G401.6 (cell line): Measurements from ENCODE around the gene C1RL.

Experiments used
- FAIRE-seq: peaks from 2 replicates; lab custom pipeline; 2012; peaks lifted over from hg19 to GRCh38; lab: Jason Lieb, UNC

The C1RL gene

DNA sequence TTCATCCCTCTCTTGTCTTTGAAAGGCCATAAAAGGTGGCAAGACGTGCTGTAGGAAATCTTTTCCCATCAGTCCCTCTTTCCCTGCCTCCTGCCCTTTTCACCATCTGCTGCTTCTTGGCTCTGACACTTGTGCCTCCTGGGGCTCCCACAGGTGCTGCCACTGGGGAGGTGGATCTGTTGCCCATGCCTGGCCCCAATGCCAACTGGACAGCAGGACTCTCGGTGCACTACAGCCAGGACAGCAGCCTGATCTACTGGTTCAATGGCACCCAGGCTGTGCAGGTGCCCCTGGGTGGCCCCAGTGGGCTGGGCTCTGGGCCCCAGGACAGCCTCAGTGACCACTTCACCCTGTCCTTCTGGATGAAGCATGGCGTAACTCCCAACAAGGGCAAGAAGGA, 27.7 kb upstream of the C1RL start:
- FAIRE-seq = no peak

DNA sequence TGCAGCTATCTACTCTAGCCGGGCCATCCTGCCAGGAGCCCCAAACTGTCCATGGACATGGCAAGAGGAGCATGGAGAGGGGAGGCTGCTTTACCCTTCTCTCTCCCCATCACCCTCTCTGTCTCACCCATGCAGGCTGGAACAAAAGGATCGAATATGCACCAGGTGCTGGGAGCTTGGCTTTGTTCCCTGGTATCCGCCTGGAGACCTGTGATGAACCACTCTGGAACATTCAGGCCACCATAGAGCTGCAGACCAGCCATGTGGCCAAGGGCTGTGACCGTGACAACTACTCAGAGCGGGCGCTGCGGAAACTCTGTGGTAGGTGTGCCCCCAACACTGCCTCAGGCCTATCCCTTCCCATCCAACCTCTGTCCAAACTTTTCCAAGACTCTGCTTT, 27.1 kb upstream of the C1RL start:
- no peak for FAIRE-seq

DNA sequence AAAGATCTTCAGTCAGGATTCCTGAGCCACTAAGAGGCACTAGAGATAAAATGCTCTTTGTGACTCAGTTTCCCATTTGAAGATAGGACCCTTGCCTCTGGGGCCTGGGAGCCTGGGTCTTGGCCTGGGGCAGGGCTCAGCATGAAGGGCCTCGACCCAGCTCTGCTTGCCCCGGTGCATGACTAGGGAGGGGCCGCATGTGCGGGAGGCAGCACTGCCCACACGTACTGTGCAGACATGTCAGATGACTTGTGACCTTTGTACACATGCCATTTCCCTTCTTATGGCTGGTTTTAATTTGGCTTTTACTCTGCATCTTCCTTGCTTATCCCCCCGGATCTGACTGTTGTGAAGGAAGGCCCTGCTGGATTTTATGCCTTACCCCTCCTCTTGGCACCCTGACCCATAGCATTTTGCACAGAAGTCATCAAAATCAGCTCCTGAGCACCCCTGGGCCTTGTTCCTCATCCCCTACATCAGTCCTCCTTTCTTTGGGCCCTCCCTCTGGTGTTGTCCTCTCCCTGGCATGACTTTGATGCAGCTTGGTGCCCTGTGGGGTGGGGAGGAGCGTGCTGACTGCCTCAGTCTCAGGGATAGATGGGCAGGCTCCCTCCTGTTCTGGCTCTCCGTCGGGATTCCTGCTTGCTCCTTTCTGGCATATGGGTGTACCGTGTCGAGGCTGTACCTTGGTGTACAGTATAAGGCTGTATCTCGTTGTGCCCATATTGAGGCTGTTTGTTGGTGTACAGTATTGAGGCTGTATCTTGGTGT, 25.6 kb upstream of the C1RL start:
- no peak for FAIRE-seq

DNA sequence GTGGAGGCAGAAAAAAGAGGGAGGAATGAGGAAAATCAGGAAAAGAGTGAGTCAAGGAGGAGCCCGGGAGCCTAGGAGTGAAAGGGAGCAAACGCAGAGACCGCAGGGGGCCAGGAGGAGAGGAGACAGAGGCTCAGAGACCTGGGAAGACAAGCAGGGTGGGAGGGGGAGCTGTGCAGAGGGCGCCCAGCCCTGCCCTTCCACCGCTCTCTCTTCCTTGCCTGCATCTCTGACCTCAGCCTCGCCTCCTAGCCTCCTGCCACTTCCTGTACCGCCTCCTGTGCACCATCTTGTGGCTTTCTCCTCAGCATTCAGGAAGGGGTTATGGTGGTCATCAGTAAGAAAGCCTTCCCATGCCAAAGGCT, 22.5 kb upstream of the C1RL start:
- no peak for FAIRE-seq

DNA sequence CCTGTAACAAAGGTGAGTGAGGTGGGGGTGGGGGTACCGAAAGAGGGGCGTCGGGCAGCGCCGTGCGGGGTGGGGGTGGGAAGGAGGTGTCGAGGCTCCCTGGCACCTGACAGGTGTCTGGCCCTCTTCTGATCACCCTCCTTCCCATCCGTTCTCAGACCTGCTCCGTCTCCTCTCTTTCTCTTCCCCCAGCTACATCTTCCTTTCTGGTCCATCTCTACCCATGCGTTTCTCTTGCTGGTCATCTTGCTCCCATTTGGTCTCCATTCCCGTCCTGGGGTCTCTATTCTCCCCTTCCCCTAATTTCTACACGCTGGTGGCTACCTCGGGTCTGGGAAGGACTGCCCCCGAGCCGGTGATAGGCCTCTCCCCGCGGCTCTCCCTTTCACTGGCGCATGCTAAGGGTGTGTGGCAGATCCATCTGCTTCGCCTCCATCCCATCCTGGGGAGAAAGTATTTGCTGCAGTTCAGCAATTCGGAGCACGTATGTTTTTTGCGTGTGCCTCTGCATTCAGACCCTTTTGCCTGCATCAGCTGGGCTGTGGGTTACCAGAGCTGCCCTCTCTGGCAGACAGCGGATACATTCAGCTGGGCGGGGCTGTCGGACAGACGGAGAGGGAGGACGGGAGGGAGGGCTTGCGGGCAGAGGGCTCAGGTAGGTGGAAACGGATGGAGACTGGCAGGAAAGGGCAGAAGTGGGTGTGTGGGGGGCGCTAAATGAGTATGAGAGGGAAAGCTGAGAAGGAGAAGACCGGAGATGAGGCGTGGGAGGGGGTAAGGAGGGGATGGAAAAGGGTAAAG, 21.9 kb upstream of the C1RL start:
- no peak for FAIRE-seq

DNA sequence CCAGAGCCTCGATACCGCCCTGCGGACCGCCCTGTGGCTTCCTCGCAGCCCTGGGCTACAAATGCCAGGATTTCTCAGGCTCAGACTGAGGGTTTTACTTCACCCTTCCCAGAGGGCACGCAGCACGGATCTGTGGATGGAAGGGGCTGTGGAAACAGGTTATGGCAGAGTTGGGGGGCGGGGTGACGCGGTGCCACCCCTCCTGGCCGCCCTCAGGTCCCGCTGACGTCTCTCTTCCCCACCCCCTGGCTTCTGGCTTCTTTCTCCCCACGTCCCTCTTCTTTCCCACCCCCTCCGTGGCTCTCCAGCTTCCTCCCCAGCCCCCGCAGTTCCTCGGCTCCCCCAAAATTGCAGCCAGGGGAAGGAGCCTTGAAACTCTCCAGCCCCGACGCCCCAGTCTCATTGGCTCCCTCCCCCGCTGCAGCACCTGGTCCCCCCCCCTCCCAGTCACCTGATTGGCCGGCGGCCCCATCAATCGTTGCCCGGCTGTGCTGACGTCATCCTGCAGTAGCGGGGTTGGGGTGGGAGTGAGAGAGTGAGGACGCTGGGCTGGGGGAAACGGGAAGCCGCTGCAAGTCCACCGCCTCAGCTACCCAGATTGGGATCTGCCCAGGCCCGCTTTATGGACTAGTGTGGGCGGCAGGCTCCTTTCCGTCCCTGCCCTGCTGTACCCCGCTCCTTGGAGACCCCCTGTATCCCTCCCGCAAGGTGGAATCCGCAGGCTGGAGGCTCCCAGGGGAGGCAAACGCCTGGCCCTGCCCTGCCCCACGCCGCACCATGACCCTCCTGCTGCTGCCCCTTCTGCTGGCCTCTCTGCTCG, 21.1 kb upstream of the C1RL start, which contains the start of gene CLSTN3:
Gene CLSTN3 (plus strand): TSS at position 500 of the 820 bp plus-strand sequence. CDS start 278 bp downstream, at position 778.
- FAIRE-seq = no peak

DNA sequence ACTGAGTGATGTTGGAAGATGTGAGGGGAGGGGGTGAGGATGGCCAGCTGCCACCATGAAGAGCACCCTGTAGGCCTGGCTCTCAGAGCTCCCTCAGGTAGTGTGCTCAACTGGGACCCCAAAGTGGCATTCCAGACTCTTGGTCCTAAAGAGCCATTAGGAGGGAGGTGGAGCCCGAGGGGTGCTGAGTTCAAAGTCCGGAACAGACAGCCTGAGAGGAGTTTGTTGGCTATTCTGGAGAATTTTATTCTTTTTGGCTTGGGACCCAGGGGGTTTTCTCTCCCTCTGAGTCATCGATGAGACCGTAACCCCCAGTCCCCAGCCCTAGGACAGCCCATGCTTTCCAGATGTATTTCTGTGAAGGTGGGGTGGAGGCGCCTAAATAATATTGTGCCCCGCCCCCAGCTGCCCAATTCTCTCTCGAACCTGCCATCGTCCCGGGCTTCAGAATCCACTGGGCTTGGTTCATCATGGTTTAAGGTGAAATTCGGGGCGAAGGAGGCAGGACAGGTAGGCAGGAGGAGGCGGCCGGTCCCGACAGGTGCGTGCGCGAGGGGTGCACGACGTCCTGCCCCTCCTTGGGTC, 20.4 kb upstream of the C1RL start:
- FAIRE-seq = no peak

DNA sequence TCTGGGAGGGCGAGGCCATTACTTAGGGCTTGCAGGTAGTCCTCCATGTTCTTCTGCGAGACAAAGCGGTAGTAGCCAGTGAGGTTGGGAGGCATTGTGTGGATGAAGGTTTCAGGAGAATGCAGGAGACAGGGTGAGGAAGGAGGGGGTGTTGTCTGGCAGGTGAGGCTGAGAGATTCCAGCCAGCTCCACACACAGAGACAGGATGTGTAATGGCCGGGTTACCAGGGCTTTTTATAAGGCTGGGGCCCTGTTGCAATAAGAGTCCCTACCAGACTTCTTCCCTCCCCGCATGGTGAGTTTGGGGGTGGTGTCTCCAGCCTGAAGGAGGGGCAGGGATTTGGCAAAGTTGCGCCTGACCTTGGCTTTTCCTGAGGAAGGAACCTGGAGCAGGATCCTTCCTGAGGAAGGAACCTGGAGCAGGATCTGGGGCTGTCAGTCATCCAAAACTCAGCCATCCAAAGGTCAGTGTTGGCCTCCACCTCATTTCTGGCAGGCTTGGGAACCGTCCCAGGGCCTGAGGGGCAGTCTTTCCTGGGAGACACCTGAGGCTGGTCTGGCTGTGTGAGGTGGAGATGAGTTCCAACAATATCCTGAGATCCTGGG, 19.8 kb upstream of the C1RL start, which contains the start of gene RBP5:
Gene RBP5 (minus strand): TSS at position 209 of the 606 bp plus-strand sequence. CDS start 114 bp downstream, at position 95.
- no peak for FAIRE-seq

DNA sequence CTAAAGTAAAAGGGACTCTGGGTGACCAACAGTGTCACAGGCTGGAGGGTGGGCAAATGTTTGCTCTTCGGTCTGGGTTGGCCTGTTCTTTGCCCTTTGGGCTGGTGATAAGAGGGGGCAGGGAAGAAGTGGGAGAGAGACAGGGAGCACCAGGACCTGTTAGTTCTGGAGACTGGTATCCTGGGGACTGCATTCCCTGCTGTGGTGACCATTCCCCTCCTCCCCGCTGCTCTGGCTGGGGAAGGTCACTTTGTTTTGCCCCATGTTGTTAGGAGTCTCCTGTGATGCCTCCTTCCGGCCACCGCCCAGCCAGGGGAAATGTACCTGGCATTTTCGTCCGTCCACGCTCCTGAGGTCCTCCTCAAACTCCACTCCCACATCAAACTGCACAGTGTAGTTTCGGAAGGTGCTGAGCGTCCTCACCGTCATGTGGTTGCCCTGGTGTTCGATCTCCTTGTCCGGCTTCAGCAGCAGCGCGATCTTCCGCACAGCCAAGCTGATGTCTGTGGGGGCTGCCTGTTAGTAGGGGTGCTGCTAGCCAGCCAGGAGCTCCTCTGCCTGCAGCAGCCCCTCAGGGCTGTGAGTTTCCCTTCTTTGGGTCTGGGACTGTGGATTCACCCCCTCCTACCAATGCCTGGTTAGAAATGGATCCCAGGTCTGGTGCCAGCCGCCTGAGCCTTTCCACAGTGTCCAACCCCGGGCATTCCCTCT, 19.1 kb upstream of the C1RL start:
- no peak for FAIRE-seq

DNA sequence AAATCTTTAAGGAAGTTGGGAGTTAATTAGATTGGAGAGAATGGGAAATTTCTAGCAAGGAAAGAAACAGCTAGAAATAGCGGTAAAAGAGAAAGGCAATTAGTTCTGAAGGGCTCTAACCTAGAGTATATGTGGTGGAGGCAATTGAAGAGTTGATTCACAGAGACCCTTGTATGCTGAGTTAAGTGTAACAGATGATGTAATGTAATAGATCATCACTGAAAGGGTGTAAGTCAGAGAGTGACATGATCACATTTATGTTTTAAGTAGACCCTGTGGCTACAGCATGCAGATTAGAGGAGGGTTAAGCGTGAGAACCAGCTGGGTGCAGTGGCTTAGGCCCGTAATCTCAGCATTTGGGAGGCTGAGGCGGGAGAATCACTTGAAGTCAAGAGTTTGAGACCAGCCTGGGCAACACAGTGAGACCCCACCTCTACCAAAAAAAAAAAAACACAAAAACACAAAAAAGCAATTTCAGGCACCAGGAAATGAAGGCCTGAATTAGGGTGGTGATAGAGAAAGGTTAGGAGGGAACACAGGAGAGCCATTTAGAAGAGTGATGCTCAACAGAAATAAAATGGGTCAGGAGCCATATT, 16.7 kb upstream of the C1RL start:
- no peak for FAIRE-seq

DNA sequence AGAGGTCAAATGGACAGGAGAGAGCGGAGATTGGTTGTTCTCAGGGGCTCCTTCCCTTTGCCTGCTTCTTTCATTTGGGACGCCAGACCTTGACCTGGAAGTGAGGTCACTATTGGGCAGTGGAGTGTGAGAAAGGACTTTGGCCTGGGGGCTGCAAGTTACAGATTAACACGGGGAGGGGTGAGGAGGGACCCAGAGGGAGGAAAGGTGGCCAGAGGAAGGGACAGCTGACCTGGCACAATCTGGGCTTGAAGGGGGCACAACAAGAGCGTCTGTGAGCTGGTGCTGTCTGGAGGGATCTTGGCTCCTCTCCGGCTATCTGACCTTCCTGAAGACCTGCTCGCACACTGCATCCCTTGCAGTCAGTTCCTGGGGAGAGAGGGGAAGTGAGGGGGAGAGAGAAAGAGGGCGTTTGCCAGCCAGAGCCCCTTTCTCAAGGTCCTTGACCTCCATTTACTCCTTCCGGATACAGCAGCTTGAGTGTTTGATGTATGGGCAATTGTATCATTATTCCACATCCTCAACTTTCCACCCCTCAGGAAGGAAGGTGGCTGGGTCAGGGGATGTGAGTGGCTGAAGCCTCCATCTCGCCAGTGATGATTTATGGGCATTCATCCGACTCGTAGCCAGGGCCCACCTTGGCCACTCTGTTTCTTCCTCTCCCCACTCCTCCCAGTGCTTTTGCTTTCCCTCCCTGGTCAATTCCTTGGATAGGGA, 14.9 kb upstream of the C1RL start:
- FAIRE-seq = no peak

DNA sequence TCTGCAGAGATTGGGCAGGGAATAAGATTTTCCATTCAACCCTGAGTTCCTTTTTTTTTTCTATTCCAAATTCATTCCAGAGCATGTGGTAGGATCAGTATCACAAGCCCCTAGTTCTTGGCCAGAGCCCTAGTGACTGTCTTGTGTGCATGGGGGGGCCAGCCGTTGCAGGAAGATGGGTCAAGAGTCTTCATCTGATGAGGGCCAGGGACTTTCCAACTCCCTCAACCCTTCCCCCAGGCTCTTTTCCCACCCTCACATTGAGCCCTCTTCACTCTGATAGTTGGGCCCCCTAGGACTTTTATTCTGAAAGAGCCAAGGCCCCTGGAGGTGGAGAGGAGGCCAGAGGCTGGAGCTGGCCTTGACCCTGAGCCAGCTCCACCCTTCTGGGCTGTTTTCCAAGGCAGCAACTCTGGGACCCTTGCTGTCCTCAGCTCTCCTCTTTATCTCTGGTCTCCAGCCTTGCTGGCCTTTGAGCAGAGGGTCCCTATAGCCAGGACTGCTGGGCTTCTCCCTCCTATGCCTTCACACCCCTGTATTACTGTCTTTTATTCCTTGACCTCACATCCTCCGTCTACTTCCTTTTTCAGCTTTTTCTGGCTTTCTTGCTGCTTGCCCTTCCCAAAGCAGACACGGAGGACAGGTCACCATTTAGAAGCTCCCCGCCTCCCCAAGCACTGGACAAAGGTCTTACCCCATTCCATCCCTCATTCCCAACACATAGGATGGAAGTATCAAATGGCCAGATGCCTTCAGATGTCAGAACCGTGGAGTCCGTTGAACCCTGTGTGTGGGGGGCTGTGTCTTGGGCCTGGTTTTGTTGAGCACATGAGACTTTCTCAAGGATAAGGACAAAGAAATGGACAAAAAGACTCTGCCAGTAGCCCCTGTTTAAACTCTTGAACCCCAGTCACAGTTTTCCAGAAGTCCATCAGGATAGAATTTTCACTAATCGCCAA, 14.1 kb upstream of the C1RL start:
- no peak for FAIRE-seq

DNA sequence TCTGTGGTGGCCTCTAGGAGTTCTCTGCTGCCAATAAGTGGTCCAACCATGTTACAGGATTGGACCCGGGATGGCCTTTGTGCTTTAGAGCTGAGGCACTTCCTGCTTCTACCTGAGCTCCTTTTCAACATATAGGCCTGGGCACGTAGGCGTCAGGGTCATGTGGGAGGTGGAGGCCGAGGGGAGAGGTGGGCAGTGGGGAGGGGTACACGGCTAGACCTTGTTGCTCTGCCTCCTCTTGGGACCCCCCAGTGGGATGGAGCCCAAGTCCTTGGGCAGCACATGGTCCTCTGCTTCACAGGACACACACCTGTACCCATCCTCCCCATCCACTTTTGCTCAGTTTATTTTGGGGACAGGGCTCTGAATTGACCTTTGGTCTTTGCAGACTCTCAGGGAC, 12.3 kb upstream of the C1RL start:
- no peak for FAIRE-seq

DNA sequence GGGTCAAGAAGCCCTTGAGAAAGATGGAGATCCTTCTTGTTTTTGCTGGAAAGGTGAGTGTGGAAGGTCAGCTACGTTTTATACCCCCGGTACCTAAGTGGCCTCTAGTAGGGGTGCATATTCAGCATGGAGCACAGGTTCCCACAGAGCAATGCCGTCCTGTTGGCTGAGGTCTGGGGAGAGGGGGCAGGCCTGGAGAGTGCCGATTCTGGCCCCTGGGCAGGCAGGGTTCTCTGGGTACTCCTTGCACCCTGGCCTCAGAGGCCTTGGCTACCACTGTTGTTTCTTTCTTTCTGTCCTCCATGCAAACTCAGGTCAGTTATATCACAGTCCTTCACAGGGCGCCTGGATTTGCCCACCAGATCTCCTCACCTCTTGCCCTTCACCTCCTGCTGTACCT, 11.2 kb upstream of the C1RL start:
- FAIRE-seq = no peak

DNA sequence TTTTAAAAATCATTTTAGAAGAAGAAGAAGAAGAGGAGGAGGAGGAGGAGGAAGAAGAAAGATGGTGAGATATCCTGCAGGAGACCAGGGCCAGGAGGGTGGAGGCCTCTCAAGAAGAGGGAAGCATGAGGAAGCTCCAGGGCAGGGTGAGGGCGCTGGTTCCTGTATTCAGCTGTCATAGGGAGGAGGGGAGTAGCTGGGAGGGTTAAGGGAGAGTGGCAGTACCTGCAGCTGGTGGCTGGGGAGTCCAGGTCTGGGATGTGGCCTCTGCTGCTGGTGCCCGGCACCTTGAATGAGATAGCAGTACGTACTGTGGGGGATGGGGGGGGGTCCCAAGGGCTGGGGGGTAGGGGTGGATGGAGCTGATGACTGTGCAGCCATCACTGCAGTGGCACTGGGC, 9.9 kb upstream of the C1RL start:
- no peak for FAIRE-seq

DNA sequence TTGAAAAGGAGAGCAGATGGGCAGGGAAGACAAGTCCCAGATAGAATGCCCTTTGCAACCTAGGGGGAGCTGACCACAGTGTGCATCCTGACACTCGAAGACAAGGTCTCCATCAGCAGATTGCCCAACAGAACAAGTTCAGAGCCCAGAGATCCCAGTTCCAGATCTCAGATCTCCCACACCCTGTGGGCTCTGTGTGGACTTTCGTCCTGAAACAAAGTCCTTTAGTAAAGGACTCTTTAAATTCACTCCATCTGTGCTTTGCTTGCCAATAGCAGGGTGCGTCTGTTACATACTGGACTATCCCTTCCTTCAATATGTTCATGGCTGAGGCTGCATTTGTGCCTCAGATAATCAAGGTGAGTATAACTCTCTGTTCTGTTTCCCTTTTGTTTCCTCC, 8.7 kb upstream of the C1RL start:
- no peak for FAIRE-seq

DNA sequence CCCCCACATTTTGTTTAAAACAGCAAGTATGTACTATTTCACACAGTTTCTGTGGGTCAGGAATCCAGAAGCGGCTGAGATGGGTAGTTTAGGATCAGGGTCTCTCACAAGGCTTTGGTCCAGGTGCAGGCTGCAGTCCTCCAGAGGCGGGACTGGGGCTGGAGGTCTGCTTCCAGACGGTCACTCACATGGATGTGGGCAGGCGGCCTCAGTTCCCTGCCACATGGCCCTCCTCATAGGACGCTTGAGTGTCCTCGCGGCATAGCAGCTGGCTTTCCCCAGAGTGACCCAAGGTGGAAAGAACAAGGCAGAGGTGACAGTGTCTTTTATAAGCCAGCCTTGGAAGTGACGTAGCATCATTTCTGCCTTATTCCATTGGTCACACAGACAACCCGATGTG, 7.9 kb upstream of the C1RL start:
- no peak for FAIRE-seq

DNA sequence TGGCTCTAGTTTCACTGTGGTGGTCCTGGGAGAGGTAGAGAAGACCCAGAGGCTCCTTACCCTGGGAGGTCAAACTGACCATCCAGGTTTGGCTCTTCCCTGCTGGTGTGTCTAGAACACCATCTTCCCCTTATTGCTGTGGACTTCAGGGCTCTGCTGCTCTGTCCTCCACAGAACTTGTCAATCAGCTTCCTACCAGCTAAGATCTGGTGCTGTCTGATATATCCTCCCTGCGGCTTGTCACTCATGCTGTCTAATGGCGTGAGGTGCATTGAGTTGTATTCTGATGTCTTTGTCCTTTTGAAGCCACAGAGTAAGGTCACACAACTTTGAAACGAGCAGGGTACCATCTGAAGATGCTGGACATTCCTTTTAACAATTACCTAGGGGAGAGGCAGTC, 7.2 kb upstream of the C1RL start:
- FAIRE-seq = no peak

DNA sequence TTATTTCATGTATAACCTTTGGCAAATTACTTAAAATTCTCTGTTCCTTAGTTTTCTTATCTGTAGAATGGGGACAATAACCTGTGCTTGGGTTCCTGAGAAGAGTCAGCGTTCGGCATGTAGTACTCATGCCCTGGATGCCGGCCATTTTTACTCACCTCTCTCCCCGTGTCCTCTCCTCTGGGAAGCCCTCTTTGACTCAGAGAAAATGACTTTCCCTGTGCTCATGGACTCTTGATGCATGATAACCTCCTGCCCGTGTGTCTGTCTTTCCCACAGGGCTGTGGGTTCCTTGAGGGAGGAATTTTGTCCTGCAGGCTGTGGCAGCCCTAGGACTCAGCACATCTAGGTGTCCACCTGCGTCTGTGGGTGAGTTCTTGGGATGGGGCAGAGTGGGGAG, 5.8 kb upstream of the C1RL start:
- FAIRE-seq = no peak
